ENCODE measurements around the gene PRSS50.

Gene PRSS50

GRCh38 chr3:46714728-46715506 is 2.8 kb downstream of the PRSS50 start:
- no peaks in the 10 kb centered on the region for H3K36me3 Mint-ChIP-seq
- peaks cover 53% of the 10 kb centered on the region for H3K27me3 Mint-ChIP-seq
- H3K27ac Mint-ChIP-seq, result peak overlapping the region; percentile 42
- no peak for ATAC-seq
- H3K4me1 Mint-ChIP-seq, result peaks cover 8% of the 10 kb centered on the region
- H3K9me3 Mint-ChIP-seq, result no peaks in the 10 kb centered on the region
- H3K4me3 Mint-ChIP-seq, result no peak overlapping the region

- Mint-ChIP-seq H3K27ac (peak overlapping the region; percentile 42), H3K4me1 (peaks cover 8% of the 10 kb centered on the region), H3K4me3 (no peak overlapping the region), H3K9me3 (no peaks in the 10 kb centered on the region), H3K27me3 (peaks cover 44% of the 10 kb centered on the region), H3K36me3 (no peaks in the 10 kb centered on the region)
- peak; percentile 82 for ATAC-seq
These were observed 3.6 kb downstream of the PRSS50 start for GRCh38 chr3:46713898-46714552.

GRCh38 chr3:46713050-46713897 is 4.4 kb downstream of the PRSS50 start:
- H3K9me3 Mint-ChIP-seq, result no peaks in the 10 kb centered on the region
- H3K4me3 Mint-ChIP-seq, result no peak overlapping the region
- peaks cover 8% of the 10 kb centered on the region for H3K4me1 Mint-ChIP-seq
- no peak for ATAC-seq
- H3K36me3 Mint-ChIP-seq, result no peaks in the 10 kb centered on the region
- H3K27ac Mint-ChIP-seq, result peak overlapping the region; percentile 16
- H3K27me3 Mint-ChIP-seq, result peaks cover 36% of the 10 kb centered on the region

GRCh38 chr3:46712191-46713049 is 5.2 kb downstream of the PRSS50 start:
- H3K27me3 Mint-ChIP-seq, result peaks cover 28% of the 10 kb centered on the region
- H3K27ac Mint-ChIP-seq, result peak overlapping the region; percentile 16
- no peak for ATAC-seq
- H3K36me3 Mint-ChIP-seq, result no peaks in the 10 kb centered on the region
- H3K4me1 Mint-ChIP-seq, result peaks cover 8% of the 10 kb centered on the region
- H3K4me3 Mint-ChIP-seq, result no peak overlapping the region
- H3K9me3 Mint-ChIP-seq, result no peaks in the 10 kb centered on the region

GRCh38 chr3:46711760-46712159 is 5.9 kb downstream of the PRSS50 start:
- Mint-ChIP-seq H3K27ac (no peak overlapping the region), H3K9me3 (no peaks in the 10 kb centered on the region), H3K4me1 (peaks cover 8% of the 10 kb centered on the region), H3K36me3 (no peaks in the 10 kb centered on the region), H3K4me3 (no peak overlapping the region), H3K27me3 (peaks cover 23% of the 10 kb centered on the region)
- no peak for ATAC-seq

- no peak for ATAC-seq
- H3K4me3 Mint-ChIP-seq, result no peak overlapping the region
- no peaks in the 10 kb centered on the region for H3K36me3 Mint-ChIP-seq
- H3K27me3 Mint-ChIP-seq, result peaks cover 26% of the 10 kb centered on the region
- peaks cover 8% of the 10 kb centered on the region for H3K4me1 Mint-ChIP-seq
- H3K9me3 Mint-ChIP-seq, result no peaks in the 10 kb centered on the region
- H3K27ac Mint-ChIP-seq, result no peak overlapping the region
These were observed 6.4 kb downstream of the PRSS50 start for GRCh38 chr3:46711305-46711704.

- H3K4me3 Mint-ChIP-seq, result no peak overlapping the region
- peaks cover 8% of the 10 kb centered on the region for H3K4me1 Mint-ChIP-seq
- H3K36me3 Mint-ChIP-seq, result no peaks in the 10 kb centered on the region
- H3K27me3 Mint-ChIP-seq, result peaks cover 30% of the 10 kb centered on the region
- H3K9me3 Mint-ChIP-seq, result no peaks in the 10 kb centered on the region
- no peak for ATAC-seq
- no peak overlapping the region for H3K27ac Mint-ChIP-seq
These were observed 6.9 kb downstream of the PRSS50 start for GRCh38 chr3:46710671-46711295.

- Mint-ChIP-seq H3K36me3 (no peaks in the 10 kb centered on the region), H3K9me3 (no peaks in the 10 kb centered on the region), H3K27ac (no peak overlapping the region), H3K4me1 (peaks cover 8% of the 10 kb centered on the region), H3K4me3 (no peak overlapping the region), H3K27me3 (peaks cover 27% of the 10 kb centered on the region)
- no peak for ATAC-seq
These were observed 7.4 kb downstream of the PRSS50 start for GRCh38 chr3:46710229-46710628.

- no peak overlapping the region for H3K27ac Mint-ChIP-seq
- no peak for ATAC-seq
- H3K36me3 Mint-ChIP-seq, result no peaks in the 10 kb centered on the region
- peaks cover 8% of the 10 kb centered on the region for H3K4me1 Mint-ChIP-seq
- peaks cover 22% of the 10 kb centered on the region for H3K27me3 Mint-ChIP-seq
- H3K9me3 Mint-ChIP-seq, result no peaks in the 10 kb centered on the region
- no peak overlapping the region for H3K4me3 Mint-ChIP-seq
These were observed 7.9 kb downstream of the PRSS50 start for GRCh38 chr3:46709721-46710120.

- H3K27ac Mint-ChIP-seq, result no peak overlapping the region
- peaks cover 8% of the 10 kb centered on the region for H3K4me1 Mint-ChIP-seq
- no peak overlapping the region for H3K4me3 Mint-ChIP-seq
- peaks cover 21% of the 10 kb centered on the region for H3K27me3 Mint-ChIP-seq
- no peaks in the 10 kb centered on the region for H3K9me3 Mint-ChIP-seq
- no peak for ATAC-seq
- H3K36me3 Mint-ChIP-seq, result no peaks in the 10 kb centered on the region
These were observed 8.5 kb downstream of the PRSS50 start for GRCh38 chr3:46709157-46709654.

- no peaks in the 10 kb centered on the region for H3K9me3 Mint-ChIP-seq
- H3K4me1 Mint-ChIP-seq, result peaks cover 8% of the 10 kb centered on the region
- H3K27ac Mint-ChIP-seq, result no peak overlapping the region
- ATAC-seq, result no peak
- no peak overlapping the region for H3K4me3 Mint-ChIP-seq
- H3K27me3 Mint-ChIP-seq, result peaks cover 20% of the 10 kb centered on the region
- no peaks in the 10 kb centered on the region for H3K36me3 Mint-ChIP-seq
These were observed 9.1 kb downstream of the PRSS50 start for GRCh38 chr3:46708401-46709156.

GRCh38 chr3:46707601-46708011 is 10.1 kb downstream of the PRSS50 start:
- H3K4me3 Mint-ChIP-seq, result no peak overlapping the region
- H3K27me3 Mint-ChIP-seq, result peaks cover 11% of the 10 kb centered on the region
- H3K9me3 Mint-ChIP-seq, result no peaks in the 10 kb centered on the region
- H3K4me1 Mint-ChIP-seq, result no peaks in the 10 kb centered on the region
- no peaks in the 10 kb centered on the region for H3K36me3 Mint-ChIP-seq
- ATAC-seq, result no peak
- H3K27ac Mint-ChIP-seq, result no peak overlapping the region

- Mint-ChIP-seq H3K4me3 (no peak overlapping the region), H3K9me3 (no peaks in the 10 kb centered on the region), H3K36me3 (no peaks in the 10 kb centered on the region), H3K27ac (no peak overlapping the region), H3K27me3 (peaks cover 17% of the 10 kb centered on the region), H3K4me1 (no peaks in the 10 kb centered on the region)
- no peak for ATAC-seq
These were observed 10.7 kb downstream of the PRSS50 start for GRCh38 chr3:46706771-46707582.
